NCI-H2081 treated with DMSO at 0.1 percent for 48 hours (cell line): Measurements from ENCODE around the gene INHA.

ENCODE experiments used
- DNase-seq: peaks from one replicate; lab custom pipeline; 2025; lab: John Stamatoyannopoulos, UW

The INHA gene

DNA sequence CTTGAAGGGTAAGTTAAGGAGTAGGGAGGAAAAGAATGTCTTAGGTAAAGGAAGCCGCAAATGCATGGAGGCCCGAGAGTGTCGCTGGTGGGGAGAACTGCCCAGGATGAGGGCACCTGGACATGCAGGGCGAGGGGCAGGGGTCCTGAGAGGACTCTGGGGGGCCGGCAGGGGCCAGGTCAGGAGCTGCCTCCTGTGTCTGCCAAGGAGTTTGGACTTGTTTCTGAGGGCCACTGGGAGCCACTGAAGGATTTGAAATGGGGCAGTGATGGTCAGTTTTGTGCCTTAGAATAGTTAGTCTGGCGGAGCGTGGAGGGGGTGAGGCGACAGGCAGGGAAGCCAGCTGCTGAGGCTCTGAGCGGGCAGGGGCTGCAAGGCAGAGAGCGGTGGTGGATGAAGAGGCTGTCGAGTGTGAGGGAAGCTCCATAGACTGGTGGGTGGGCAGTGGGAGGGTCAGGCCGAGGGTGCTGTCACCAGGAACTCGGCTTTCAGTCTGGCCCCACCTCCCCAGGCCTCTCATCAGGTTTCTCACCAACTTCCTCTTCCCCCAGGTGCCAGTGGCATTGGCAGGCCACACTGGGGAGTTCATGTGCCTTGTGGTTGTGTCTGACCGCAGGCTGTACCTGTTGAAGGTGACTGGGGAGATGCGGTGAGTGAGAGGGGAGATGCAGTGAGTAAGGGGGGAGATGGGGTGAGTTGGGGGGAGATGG, 40.6 kb downstream of the INHA start:
- no peak for DNase-seq

DNA sequence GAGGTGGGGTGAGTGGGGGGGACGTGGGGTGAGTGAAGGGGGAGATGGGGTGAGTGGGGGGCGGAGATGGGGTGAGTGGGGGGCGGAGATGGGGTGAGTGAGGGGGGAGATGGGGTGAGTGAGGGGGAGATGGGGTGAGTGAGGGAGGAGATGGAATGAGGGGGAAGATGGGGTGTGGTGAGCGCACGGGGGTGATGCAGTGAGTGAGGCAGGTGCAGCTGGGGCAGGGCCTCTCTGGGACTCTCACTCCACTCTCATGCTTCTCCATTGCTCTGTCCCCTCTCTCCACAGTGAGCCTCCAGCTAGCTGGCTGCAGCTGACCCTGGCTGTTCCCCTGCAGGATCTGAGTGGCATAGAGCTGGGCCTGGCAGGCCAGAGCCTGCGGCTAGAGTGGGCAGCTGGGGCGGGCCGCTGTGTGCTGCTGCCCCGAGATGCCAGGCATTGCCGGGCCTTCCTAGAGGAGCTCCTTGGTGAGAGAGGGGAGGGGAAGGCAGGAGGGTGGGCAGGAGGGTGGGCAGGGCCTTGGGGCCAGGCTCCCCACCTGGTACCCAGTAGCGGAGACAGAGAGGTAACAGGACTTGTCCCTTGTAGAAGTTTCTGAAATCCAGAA, 41.5 kb downstream of the INHA start:
- no peak for DNase-seq

DNA sequence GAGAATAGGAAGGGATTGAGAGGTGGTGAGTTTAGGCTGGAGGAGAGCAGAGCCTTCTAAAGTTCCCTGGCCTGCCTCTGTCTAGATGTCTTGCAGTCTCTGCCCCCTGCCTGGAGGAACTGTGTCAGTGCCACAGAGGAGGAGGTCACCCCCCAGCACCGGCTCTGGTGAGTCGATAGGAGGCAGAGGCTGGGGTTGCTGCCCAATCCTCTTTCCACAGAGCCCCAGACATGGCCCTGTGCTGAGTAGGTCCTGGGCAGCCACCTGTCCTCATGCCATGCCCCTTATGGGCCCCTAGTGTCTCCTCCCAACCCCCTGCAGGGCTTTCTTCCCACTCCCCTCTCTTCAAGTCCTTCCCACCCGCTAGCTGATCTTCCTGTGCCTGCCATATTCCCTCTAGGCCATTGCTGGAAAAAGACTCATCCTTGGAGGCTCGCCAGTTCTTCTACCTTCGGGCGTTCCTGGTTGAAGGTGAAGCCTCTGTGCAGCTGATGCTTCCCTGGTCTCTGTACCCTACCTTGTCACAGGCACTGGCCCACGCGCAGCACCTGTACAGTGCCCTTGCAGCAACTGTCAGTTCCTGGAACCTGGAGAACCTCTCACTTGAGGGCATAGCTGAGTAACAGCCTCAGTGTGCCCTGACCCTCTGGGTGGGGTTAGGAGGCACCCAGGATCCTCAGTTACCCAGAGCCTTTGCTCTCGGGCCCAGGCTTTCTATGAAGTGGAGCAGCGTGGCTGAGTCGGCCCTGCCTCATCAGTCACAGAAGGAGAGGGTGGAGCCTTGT, 42.2 kb downstream of the INHA start:
- no peak for DNase-seq

DNA sequence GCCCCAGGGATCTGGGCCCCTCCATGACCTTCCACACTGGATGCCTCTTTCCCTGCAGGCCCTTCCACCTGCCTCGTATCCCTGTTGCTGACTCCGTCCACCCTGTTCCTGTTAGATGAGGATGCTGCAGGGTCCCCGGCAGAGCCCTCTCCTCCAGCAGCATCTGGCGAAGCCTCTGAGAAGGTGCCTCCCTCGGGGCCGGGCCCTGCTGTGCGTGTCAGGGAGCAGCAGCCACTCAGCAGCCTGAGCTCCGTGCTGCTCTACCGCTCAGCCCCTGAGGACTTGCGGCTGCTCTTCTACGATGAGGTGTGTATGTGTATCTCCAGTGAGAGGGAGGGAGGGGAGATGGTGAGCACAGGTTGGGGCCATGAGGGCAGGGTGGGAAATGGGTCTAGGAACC, 42.9 kb downstream of the INHA start:
- no peak for DNase-seq

DNA sequence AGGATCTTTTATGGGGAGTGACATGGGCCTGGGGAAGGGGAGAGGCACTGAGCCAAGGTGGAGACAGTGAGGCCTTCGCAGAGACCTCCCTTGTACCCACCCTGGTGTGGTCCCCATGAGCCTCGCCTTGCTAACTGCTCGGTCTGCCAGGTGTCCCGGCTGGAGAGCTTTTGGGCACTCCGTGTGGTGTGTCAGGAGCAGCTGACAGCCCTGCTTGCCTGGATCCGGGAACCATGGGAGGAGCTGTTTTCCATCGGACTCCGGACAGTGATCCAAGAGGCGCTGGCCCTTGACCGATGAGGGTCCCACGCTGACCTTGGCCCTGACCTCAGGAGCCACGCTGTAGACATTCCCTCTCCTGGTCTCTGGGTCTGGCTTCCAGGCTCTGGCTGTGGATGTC, 43.8 kb downstream of the INHA start:
- DNase-seq: no peak

DNA sequence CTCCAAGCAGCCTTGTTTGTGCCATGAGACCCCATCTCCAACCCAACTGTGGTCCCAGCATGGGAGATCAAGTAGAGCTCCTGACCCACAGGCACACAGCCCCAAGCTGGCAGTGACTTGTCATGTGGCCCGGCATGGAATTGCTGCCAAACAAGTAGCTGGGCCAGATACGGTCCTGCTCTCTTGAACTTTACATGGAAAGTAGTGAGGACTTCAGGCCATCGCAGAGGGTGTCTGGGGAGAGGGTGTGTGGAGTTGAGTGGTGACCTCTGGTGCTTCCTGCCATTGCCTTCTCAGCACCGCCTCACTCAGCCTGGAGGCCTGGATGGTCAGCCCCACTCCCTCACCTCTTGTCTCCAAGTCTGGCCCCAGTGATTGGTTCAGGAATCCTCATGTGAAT, 44.4 kb downstream of the INHA start:
- DNase-seq: no peak

DNA sequence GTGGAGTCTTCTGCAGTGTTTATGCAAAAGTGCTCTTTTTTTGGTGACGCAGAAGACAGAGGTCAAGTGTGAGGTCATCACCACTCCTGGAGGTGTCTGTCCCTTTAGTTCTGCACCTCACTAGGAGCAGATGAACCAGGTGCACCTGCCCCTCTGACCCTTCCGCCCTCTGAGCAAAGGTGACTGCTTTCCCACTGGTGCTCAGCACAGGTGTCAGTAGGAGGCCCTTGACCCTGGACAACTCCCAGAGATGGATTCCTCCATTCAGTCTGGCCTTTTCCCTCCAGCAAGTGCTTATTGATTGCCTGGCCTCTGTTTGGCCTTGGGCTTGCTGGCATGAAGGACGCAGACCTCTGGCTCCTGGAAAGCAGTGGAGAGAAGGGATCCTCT, 46.6 kb downstream of the INHA start:
- no peak for DNase-seq

DNA sequence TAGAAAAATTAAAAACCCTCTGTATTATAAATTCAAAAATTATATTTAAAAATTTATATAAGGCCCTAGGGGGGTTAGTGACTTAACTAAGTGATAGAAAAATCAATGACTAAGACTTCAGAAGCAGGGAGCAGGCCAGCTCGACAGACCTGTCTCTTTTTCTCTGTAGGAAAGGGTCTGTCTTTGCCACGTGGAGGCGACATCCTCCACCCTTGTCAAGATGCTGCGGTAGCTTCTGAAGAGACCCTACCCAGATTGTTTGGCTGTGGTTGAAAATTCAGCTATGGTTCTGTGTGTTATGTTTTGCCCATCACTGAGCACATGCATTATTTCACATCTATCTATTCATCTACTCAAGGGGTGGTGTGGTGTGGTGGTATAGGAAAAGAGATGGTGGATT, 47.1 kb downstream of the INHA start:
- no peak for DNase-seq

DNA sequence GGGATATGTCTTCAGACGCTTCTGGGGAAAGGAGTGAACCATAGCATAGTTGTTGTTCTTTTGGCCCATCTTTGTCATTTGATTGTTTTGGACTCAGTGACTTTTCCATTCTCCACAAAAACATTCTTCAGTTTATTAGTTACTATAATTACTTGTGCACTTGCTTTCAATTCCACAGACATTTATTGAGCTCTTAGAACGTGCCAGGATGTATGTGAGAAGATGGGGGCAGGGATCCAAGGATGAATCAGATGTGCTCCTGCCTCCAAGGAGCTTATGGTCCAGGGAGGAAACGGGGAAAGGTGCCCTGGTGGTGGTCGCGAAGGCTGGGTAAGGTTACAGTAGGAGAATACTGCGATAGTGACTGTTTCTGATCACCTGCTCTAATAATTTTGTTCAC, 48.4 kb downstream of the INHA start:
- DNase-seq: no peak

DNA sequence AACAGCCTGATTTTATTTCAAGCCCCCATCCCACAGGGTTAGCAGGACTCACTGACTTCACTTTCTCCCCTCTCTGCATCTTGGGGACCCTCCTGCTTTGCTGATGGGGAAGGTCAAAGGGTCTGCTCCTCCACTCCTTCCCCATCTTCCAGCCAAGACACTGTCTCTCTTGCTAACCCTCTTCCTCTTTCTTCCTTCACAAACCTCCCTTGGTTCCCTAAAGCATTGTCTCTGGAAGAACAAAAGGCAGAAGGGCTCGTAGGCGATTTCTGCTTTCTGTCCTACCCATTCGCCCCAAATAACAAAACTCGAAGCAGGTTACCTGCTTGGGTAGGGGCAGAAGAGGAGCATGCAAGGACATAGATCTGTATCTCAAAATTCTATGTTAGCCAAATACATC, 49.8 kb downstream of the INHA start:
- no peak for DNase-seq

DNA sequence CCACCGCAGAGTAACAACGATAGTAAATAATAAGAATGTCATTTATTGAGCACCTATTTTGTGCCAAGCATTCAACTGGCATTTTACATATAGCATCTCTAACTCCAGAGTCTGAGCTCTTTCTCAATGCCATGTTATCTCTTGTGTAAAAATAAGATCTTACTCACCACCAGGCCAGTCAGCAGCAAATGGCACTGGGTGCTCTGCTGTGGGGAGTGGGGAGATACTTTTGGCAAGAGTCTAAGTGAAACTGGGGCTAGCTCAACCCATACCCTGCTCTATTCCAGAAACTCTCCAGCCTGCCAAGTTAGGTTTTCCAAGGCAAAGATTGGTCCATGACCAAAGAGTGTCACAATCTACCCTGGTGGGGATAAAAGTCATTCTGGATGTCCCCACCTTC, 50.4 kb downstream of the INHA start:
- DNase-seq: no peak

DNA sequence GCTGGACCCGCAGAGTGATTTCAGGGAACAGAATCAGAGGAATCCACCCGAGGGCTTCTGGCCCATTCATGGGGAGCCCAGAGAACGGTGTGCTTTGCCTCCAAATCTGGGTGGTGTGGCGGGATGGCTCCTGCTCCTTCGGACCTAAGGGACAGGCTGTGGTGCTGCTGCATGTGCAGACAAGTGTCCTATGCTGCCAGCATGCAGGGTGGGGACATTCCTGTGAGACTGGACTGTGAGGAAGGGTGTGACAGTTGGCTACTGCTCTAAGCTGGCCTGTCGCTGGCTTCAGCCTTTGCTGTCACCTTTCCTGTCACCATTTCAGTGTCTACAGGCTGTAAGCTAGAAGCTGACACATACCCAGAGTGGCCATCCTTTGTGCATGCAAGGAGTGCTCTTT, 52.5 kb downstream of the INHA start:
- no peak for DNase-seq

DNA sequence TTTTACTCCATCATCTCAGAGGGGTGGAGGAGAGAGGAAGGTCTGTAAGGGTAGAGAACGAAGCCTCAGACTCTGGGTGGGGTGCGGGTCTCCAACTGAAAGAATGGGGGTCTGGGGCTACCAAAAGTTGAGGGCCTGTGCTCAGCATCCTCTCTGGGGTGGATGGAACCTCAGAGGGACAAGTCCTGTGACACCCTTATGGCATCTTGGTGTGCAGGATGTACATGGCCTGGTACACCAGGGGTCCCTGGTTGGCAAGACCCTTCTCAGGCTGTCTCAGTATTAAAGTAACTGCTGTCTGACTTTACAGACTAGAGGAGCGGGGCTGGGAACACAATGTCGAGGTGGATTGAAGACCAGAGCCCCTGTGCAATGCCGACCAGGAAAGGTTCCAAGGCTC, 53.1 kb downstream of the INHA start:
- DNase-seq: no peak
